ENCODE results near the gene RTN1.
A peak's percentile ranks its signal among the peaks of the same experiment; 100 is the strongest.

The RTN1 gene

GRCh38 chr14:59870277-59871165, at the start of gene RTN1:
Gene RTN1, minus strand, starts transcription at chr14:59870776. Its CDS starts 146 bp downstream, at chr14:59870630.
- TF ChIP-seq CTCF (IDR thresholded peaks at IDR 0.05; ENCODE audit: extremely low read depth, missing control alignments): no peak
- peak; percentile 54 for DNase-seq (ENCODE audit: low spot score)

GRCh38 chr14:59920378-59920683, 49.8 kb upstream of the RTN1 start:
- no peak for DNase-seq (ENCODE audit: low spot score)
- TF ChIP-seq CTCF (IDR thresholded peaks at IDR 0.05; ENCODE audit: extremely low read depth, missing control alignments): no peak

GRCh38 chr14:59919570-59920377, 49.2 kb upstream of the RTN1 start, which contains the start of gene LRRC9:
Gene LRRC9, plus strand, starts transcription at chr14:59920144.
- no peak for DNase-seq (ENCODE audit: low spot score)

GRCh38 chr14:59918824-59919569, 48.4 kb upstream of the RTN1 start:
- DNase-seq (ENCODE audit: low spot score): peak; percentile 51
- no peak for TF ChIP-seq CTCF (IDR thresholded peaks at IDR 0.05; ENCODE audit: extremely low read depth, missing control alignments)

More at GRCh38 chr14:59919570-59920377, 49.2 kb upstream of the RTN1 start, which contains the start of gene LRRC9:
- no peak for TF ChIP-seq CTCF (IDR thresholded peaks at IDR 0.05; ENCODE audit: extremely low read depth, missing control alignments)

- TF ChIP-seq CTCF (IDR thresholded peaks at IDR 0.05; ENCODE audit: extremely low read depth, missing control alignments): no peak
- no peak for DNase-seq (ENCODE audit: low spot score)
These were observed 42.6 kb upstream of the RTN1 start for GRCh38 chr14:59913187-59913586.

- no peak for TF ChIP-seq CTCF (IDR thresholded peaks at IDR 0.05; ENCODE audit: extremely low read depth, missing control alignments)
- DNase-seq (ENCODE audit: low spot score): no peak
These were observed 41.9 kb upstream of the RTN1 start for GRCh38 chr14:59912443-59912842.
